RCC 7860 (cell line): ENCODE data around the gene AMMECR1.

Source experiments
- DNase-seq: peaks from one replicate; pipeline ENCODE4 v3.0.0-alpha.2; 2015; ENCODE audit warnings: low spot score
- FAIRE-seq: peaks from 2 replicates; lab custom pipeline; 2012; peaks lifted over from hg19 to GRCh38; lab: Jason Lieb, UNC

The AMMECR1 gene

GRCh38 chrX:110214684-110215083, 103.2 kb downstream of the AMMECR1 start:
- DNase-seq (no peak), FAIRE-seq (peak; percentile 34)

GRCh38 chrX:110213183-110213582, 104.7 kb downstream of the AMMECR1 start:
- FAIRE-seq (no peak), DNase-seq (no peak)

GRCh38 chrX:110212299-110212698, 105.6 kb downstream of the AMMECR1 start:
- DNase-seq = no peak
- no peak for FAIRE-seq

- no peak for FAIRE-seq
- no peak for DNase-seq
Observed at GRCh38 chrX:110211340-110211739, 106.5 kb downstream of the AMMECR1 start.

- peak; percentile 9 for DNase-seq
Observed at GRCh38 chrX:110210417-110211139, 107.3 kb downstream of the AMMECR1 start.

GRCh38 chrX:110208092-110208491, 109.8 kb downstream of the AMMECR1 start:
- no peak for DNase-seq
- no peak for FAIRE-seq

More at GRCh38 chrX:110210417-110211139, 107.3 kb downstream of the AMMECR1 start:
- peak; percentile 83 for FAIRE-seq

GRCh38 chrX:110204986-110205385, 112.9 kb downstream of the AMMECR1 start:
- peak; percentile 56 for DNase-seq
- peak; percentile 97 for FAIRE-seq

GRCh38 chrX:110201799-110202198, 116.1 kb downstream of the AMMECR1 start:
- peak; percentile 43 for FAIRE-seq
- no peak for DNase-seq

GRCh38 chrX:110194977-110195376, 122.9 kb downstream of the AMMECR1 start:
- FAIRE-seq (no peak), DNase-seq (no peak)

GRCh38 chrX:110192516-110192915, 125.4 kb downstream of the AMMECR1 start:
- no peak for FAIRE-seq
- DNase-seq = no peak

GRCh38 chrX:110188701-110189558, 129.0 kb downstream of the AMMECR1 start:
- DNase-seq (peak; percentile 63), FAIRE-seq (peak; percentile 74)

- no peak for FAIRE-seq
Observed at GRCh38 chrX:110183314-110183713, 134.6 kb downstream of the AMMECR1 start.

GRCh38 chrX:110182865-110183264, 135.0 kb downstream of the AMMECR1 start:
- FAIRE-seq (no peak), DNase-seq (no peak)

More at GRCh38 chrX:110183314-110183713, 134.6 kb downstream of the AMMECR1 start:
- no peak for DNase-seq

GRCh38 chrX:110182362-110182761, 135.5 kb downstream of the AMMECR1 start:
- FAIRE-seq = no peak
- DNase-seq = no peak

GRCh38 chrX:110181459-110182137, 136.3 kb downstream of the AMMECR1 start:
- DNase-seq (no peak), FAIRE-seq (no peak)

GRCh38 chrX:110180928-110181310, 137.0 kb downstream of the AMMECR1 start:
- peak; percentile 33 for DNase-seq
- peak; percentile 82 for FAIRE-seq

GRCh38 chrX:110180176-110180927, 137.5 kb downstream of the AMMECR1 start:
- no peak for FAIRE-seq
- DNase-seq = peak; percentile 49

GRCh38 chrX:110178179-110178865, 139.6 kb downstream of the AMMECR1 start:
- no peak for FAIRE-seq
- no peak for DNase-seq

GRCh38 chrX:110175696-110176095, 142.2 kb downstream of the AMMECR1 start:
- DNase-seq = no peak
- FAIRE-seq = no peak

- FAIRE-seq (no peak), DNase-seq (no peak)
Observed at GRCh38 chrX:110175146-110175545, 142.7 kb downstream of the AMMECR1 start.
